PFSK-1 (cell line): Measurements from ENCODE around the gene UBQLN1.

Experiments
- FOXP2 ChIP-seq: optimal IDR thresholded peaks from 2 replicates; pipeline ENCODE3; 2011; ENCODE audit warnings: borderline replicate concordance, control low read depth, inconsistent platforms; ENCODE audit not compliant: insufficient read depth; ENCODE audit errors: extremely low read length, extremely low read depth
- POLR2AphosphoS5 ChIP-seq: IDR thresholded peaks from 2 replicates; pipeline ENCODE4 v1.6.1; 2012; ENCODE audit warnings: low read depth, mild to moderate bottlenecking, control low read depth, low read length, moderate library complexity
- REST ChIP-seq, 2 experiments: IDR thresholded peaks; 2 replicates each; pipeline versions ENCODE4 v1.6.1 to v1.8.0; 2011 to 2012; ENCODE audit warnings: low read depth in 2 of 2, low read length in 2 of 2, control low read depth in 1 of 2, inconsistent platforms in 1 of 2, mild to moderate bottlenecking in 1 of 2, moderate library complexity in 1 of 2; ENCODE audit not compliant: insufficient read depth in 1 of 2
- SIN3A ChIP-seq: IDR thresholded peaks from 2 replicates; pipeline ENCODE4 v1.6.1; 2012; ENCODE audit warnings: mild to moderate bottlenecking, low read length, moderate library complexity, borderline replicate concordance; ENCODE audit not compliant: insufficient read depth
- TAF1 ChIP-seq: IDR thresholded peaks from 2 replicates; pipeline ENCODE4 v1.6.1; 2012; ENCODE audit warnings: low read length, control low read depth, borderline replicate concordance; ENCODE audit not compliant: insufficient read depth

The UBQLN1 gene

GRCh38 chr9:83622939-83623678 lies 84.6 kb downstream of the UBQLN1 start, which contains the start of gene IDNK:
IDNK (plus strand) TSS chr9:83623143; CDS start chr9:83623172, 29 bp downstream.
- TF ChIP-seq SIN3A, result no peak
- TF ChIP-seq POLR2AphosphoS5, result no peak
- no peak for TF ChIP-seq FOXP2
- no peak for TF ChIP-seq TAF1
- TF ChIP-seq REST (IDR thresholded peaks at IDR 0.05; ENCODE audit: insufficient read depth in 1 of 2, low read depth in 2 of 2, low read length in 2 of 2), result no peak

GRCh38 chr9:83622433-83622938 lies 85.3 kb downstream of the UBQLN1 start:
- no peak for TF ChIP-seq REST (IDR thresholded peaks at IDR 0.05; ENCODE audit: insufficient read depth in 1 of 2, low read depth in 2 of 2, low read length in 2 of 2)
- TF ChIP-seq TAF1, result no peak
- TF ChIP-seq SIN3A, result no peak
- TF ChIP-seq FOXP2, result no peak
- TF ChIP-seq POLR2AphosphoS5, result no peak

GRCh38 chr9:83620841-83621636 lies 86.7 kb downstream of the UBQLN1 start:
- TF ChIP-seq POLR2AphosphoS5, result no peak

GRCh38 chr9:83617299-83617698 lies 90.5 kb downstream of the UBQLN1 start:
- TF ChIP-seq SIN3A (no peak), REST (IDR thresholded peaks at IDR 0.05; ENCODE audit: insufficient read depth in 1 of 2, low read depth in 2 of 2, low read length in 2 of 2) (no peak), POLR2AphosphoS5 (no peak), FOXP2 (no peak), TAF1 (no peak)
